Measurements from ENCODE around the gene RPL11. TPM values are rescaled to one million over a fixed set of nuclear protein-coding genes. Genes with fewer than 3 reads are reported as not detected.

Gene RPL11
- total RNA-seq, 2 donors from 2014 or later = 553 to 720 TPM

DNA sequence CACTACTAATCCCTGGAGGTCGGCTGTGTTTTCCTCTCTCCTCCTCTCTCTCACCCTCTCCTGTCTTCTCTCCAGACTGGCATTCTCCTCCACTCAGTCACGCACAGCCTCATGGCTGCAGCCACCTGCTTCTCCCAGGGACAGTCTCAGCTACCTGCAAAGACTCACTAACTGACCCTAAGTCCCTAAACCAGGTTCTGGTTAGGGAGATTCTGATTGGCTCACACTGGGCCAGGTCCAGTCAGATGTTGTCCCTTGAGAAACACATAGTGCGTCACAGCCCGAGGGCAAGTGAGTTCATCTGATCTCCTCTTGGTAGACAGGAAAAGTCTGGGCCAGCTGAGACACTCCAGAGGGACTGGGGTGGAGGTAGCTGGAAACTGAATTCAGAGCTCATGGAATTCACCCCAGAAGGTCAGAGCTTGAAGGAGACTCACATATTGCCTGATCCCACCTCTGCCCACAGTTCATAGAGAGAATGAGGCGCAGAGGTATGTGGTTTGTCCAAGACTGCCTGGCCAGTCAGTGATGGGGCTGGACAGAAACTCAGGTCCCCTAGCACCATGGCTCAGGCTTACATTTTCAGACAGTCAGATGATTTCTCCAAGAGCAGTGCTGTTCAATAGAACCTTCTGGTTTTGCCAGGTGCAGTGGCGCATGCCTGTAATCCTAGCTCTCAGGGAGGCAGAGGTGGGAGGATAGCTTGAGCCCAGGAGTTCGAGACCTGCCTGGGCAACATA lies 40.4 kb upstream of the RPL11 start:
- no peaks in the 10 kb centered on the region for H3K27me3 ChIP-seq
- no peak overlapping the region for H3K4me3 ChIP-seq
- intact Hi-C loops (cut with DNase I) = no loop called here
- peaks cover 4% of the 10 kb centered on the region for H3K4me1 ChIP-seq
- H3K9me3 ChIP-seq = no peaks in the 10 kb centered on the region
- H3K36me3 ChIP-seq (replicated peaks in 1 of 2; ENCODE audit: insufficient read depth in 1 of 2, low read depth in 2 of 2) = no peaks in the 10 kb centered on the region
- peak overlapping the region in 1 of 4 donors; percentile 35 for H3K27ac ChIP-seq
- peak in 1 of 3 donors; percentile 49 for TF ChIP-seq POLR2A (IDR thresholded peaks at IDR 0.05)
- TF ChIP-seq, protein P1, sequence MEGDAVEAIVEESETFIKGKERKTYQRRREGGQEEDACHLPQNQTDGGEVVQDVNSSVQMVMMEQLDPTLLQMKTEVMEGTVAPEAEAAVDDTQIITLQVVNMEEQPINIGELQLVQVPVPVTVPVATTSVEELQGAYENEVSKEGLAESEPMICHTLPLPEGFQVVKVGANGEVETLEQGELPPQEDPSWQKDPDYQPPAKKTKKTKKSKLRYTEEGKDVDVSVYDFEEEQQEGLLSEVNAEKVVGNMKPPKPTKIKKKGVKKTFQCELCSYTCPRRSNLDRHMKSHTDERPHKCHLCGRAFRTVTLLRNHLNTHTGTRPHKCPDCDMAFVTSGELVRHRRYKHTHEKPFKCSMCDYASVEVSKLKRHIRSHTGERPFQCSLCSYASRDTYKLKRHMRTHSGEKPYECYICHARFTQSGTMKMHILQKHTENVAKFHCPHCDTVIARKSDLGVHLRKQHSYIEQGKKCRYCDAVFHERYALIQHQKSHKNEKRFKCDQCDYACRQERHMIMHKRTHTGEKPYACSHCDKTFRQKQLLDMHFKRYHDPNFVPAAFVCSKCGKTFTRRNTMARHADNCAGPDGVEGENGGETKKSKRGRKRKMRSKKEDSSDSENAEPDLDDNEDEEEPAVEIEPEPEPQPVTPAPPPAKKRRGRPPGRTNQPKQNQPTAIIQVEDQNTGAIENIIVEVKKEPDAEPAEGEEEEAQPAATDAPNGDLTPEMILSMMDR (IDR thresholded peaks at IDR 0.05) = no peak
- DNase-seq (peak; percentile 33 to 87 (median 61)), ATAC-seq (peak; percentile 85)
- 50 to 56% methylated on average over 5 to 7 of the region's 7 CpGs for WGBS, 2 donors

DNA sequence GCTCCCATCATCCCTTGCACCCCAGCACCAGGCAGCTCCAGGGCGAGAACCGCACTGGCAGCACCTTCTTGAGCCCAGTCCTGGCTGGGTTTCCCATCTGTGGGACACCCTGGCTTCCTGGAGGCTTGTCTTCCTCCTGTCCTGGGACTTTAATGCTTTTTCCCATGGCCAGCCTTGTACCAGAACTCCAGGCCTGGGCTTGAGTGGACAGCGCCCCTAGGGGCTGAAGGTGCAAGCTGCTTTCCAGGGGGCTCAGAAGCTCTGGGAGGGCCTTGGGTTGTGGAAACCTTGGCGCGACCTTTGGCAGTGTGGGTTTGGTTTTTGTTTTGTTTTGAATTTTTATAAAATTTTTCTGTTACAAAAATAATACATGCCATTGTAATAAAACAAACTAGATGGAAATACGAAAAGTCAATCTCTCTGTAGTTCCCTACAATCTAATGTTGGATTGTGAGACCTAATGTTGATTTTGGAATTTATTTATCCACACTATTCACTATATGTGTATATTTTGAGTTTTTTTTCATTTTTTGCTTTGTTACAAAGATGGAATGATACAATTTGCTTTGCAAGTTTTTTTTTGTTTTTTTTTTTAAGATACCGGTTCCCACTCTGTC lies 33.8 kb upstream of the RPL11 start:
- ATAC-seq (peak; percentile 68), DNase-seq (peak; percentile 43 to 68 (median 54))
- Histone ChIP-seq H3K27me3 (no peaks in the 10 kb centered on the region), H3K4me1 (no peaks in the 10 kb centered on the region), H3K27ac (no peak overlapping the region), H3K36me3 (replicated peaks in 1 of 2; ENCODE audit: insufficient read depth in 1 of 2, low read depth in 2 of 2) (no peaks in the 10 kb centered on the region), H3K4me3 (no peak overlapping the region), H3K9me3 (no peaks in the 10 kb centered on the region)
- intact Hi-C loops (cut with DNase I) = no loop called here
- WGBS, 2 donors = 39 to 56% methylated on average over 7 of the region's 7 CpGs
- TF ChIP-seq, protein P1 (IDR thresholded peaks at IDR 0.05) = peak; percentile 45 to 76 (median 57)
- TF ChIP-seq POLR2A (IDR thresholded peaks at IDR 0.05) = no peak

DNA sequence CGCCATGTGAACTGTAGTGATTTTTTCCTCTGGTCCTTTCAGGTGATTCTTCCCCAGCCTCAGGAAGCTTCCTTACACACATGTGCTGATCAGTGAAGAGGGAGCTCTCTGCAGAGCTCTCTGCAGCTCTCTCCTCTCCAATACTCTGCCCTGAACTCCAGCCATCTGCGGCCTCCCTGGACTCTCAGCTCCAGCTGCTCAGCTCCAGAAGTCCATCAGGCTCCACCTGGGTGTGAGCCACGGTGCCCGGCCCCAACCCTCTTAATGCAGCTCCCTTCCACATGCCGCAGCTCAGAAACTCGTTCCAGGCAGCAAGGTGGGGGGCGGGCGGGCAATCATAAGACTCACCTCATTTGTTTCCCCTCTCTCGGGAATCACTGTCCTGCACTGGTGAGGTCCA lies 30.9 kb upstream of the RPL11 start:
- intact Hi-C loops (cut with DNase I) = no loop called here
- ATAC-seq (no peak), DNase-seq (no peak)
- Histone ChIP-seq H3K27ac (no peak overlapping the region), H3K4me3 (no peak overlapping the region), H3K4me1 (no peaks in the 10 kb centered on the region), H3K27me3 (no peaks in the 10 kb centered on the region), H3K36me3 (replicated peaks in 1 of 2; ENCODE audit: insufficient read depth in 1 of 2, low read depth in 2 of 2) (no peaks in the 10 kb centered on the region), H3K9me3 (no peaks in the 10 kb centered on the region)
- 57 to 72% methylated on average over 9 of the region's 9 CpGs for WGBS, 2 donors
- TF ChIP-seq, protein P1 (IDR thresholded peaks at IDR 0.05) = no peak
- no peak for TF ChIP-seq POLR2A (IDR thresholded peaks at IDR 0.05)

DNA sequence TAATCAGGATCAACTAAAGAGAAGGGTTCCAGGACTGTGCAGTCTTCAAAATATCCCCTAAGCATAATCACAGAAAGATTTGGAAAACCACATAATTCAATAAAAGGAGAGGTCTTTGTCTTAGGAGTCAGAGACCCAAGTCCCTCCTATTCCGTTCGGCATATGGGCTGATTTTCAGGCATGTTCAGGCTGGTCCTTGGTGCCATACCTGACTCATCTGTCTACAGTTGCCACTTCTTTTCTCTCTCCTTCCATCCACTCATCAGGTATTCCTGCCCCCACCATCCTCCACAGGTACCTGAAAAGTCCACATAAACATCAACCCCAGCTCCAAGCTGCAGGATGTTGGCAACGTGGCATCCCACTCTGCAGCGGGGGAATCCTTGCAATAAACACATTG lies 29.7 kb upstream of the RPL11 start:
- H3K36me3 ChIP-seq (replicated peaks in 1 of 2; ENCODE audit: insufficient read depth in 1 of 2, low read depth in 2 of 2) = no peaks in the 10 kb centered on the region
- DNase-seq (no peak), ATAC-seq (no peak)
- no peak for TF ChIP-seq POLR2A (IDR thresholded peaks at IDR 0.05)
- TF ChIP-seq, protein P1 (IDR thresholded peaks at IDR 0.05) = no peak
- no peaks in the 10 kb centered on the region for H3K4me1 ChIP-seq
- H3K27ac ChIP-seq = no peak overlapping the region
- WGBS, 2 donors = 63 to 86% methylated on average over 4 of the region's 4 CpGs
- no peaks in the 10 kb centered on the region for H3K27me3 ChIP-seq
- intact Hi-C loops (cut with DNase I) = no loop called here
- no peak overlapping the region for H3K4me3 ChIP-seq
- H3K9me3 ChIP-seq = no peaks in the 10 kb centered on the region

Data from body of pancreas (tissue), 4 donors.